B cell (primary cell): ENCODE measurements around the gene PALD1. TPM values are rescaled to one million over a fixed set of nuclear protein-coding genes. Genes with fewer than 3 reads are reported as not detected.

Source experiments
- ATAC-seq: fragments of 200-7000 bp; cut with Tn5 transposase; one replicate; pipeline ENCODE4 v1.10.0; 2021; ENCODE audit warnings: low read depth, mild to moderate bottlenecking, moderate number of reproducible peaks, moderate library complexity
- CTCF ChIA-PET: fragments of 350-600 bp; sonication (Branson Sonifier 250); formaldehyde crosslinking; loops from one replicate; lab custom pipeline; 2021; ENCODE audit warnings: antibody characterized with exemption, inconsistent platforms; lab: Charles Lee
- POLR2A ChIA-PET: fragments of 350-600 bp; sonication (Branson Sonifier 250); formaldehyde crosslinking; loops from one replicate; lab custom pipeline; 2021; ENCODE audit warnings: antibody characterized with exemption; lab: Charles Lee
- DNase-seq: peaks from one replicate; pipeline ENCODE4 v3.0.0; 2013
- H2AFZ ChIP-seq: 2 replicates; pipeline ENCODE4 v1.6.1; 2012; ENCODE audit warnings: mild to moderate bottlenecking, low read depth, low read length; ENCODE audit not compliant: insufficient read depth, poor library complexity, severe bottlenecking
- H3K27ac ChIP-seq, 2 donors: 1 replicate in 1 of 2; 2 replicates in 1 of 2; pipeline ENCODE4 v1.5.1; 2012 to 2013; ENCODE audit warnings: low read length in 2 of 2, mild to moderate bottlenecking in 2 of 2, moderate library complexity in 1 of 2
- H3K27me3 ChIP-seq, 4 experiments: fragments of 200-600 bp in 1 of 4; sonication (generic) in 1 of 4; replicated peaks in 1 of 4; 1 replicate in 2 of 4; 2 replicates in 2 of 4; pipeline versions ENCODE4 v1.6.1 to v1.7.0; 2013 to 2016; ENCODE audit warnings: low read length in 3 of 4, mild to moderate bottlenecking in 2 of 4, mixed read lengths in 1 of 4, moderate library complexity in 1 of 4; ENCODE audit not compliant: insufficient read depth in 4 of 4, control insufficient read depth in 3 of 4; ENCODE audit errors: control extremely low read depth in 1 of 4
- H3K36me3 ChIP-seq, 2 experiments: replicated peaks in 1 of 2; 1 replicate in 1 of 2; 2 replicates in 1 of 2; pipeline versions ENCODE4 v1.6.1 to v1.7.1; 2013; ENCODE audit warnings: low read length in 1 of 2; ENCODE audit not compliant: insufficient read depth in 2 of 2, control insufficient read depth in 1 of 2; ENCODE audit errors: control extremely low read depth in 1 of 2, extremely low read depth in 1 of 2
- H3K4me1 ChIP-seq, 2 donors: fragments of 200-600 bp in 1 of 2; sonication (generic) in 1 of 2; 1 replicate in 1 of 2; 2 replicates in 1 of 2; pipeline versions ENCODE4 v1.5.1 to v1.6.1; 2013 to 2017; ENCODE audit warnings: low read length in 2 of 2; ENCODE audit not compliant: control insufficient read depth in 2 of 2, insufficient read depth in 2 of 2
- H3K4me2 ChIP-seq: replicated peaks from 2 replicates; pipeline ENCODE3; 2012; ENCODE audit warnings: mild to moderate bottlenecking, low read depth, low read length; ENCODE audit not compliant: poor library complexity, severe bottlenecking
- H3K4me3 ChIP-seq, 5 experiments: fragments of 200-600 bp in 1 of 5; sonication (generic) in 1 of 5; 1 replicate in 3 of 5; 2 replicates in 2 of 5; pipeline versions ENCODE4 v1.5.1 to v1.7.0; 2011 to 2016; ENCODE audit warnings: low read length in 4 of 5, mild to moderate bottlenecking in 4 of 5, low read depth in 2 of 5, control low read depth in 1 of 5, moderate library complexity in 1 of 5; ENCODE audit not compliant: insufficient read depth in 1 of 5; ENCODE audit errors: control extremely low read depth in 1 of 5, extremely low read depth in 1 of 5
- H3K79me2 ChIP-seq: fragments of 200-600 bp; sonication (generic); one replicate; pipeline ENCODE4 v1.6.0; 2016; ENCODE audit warnings: low read length; ENCODE audit not compliant: control insufficient read depth, insufficient read depth
- H3K9ac ChIP-seq: fragments of 200-600 bp; sonication (generic); 2 replicates; pipeline ENCODE4 v1.6.1; 2017; ENCODE audit warnings: mild to moderate bottlenecking, low read length, moderate library complexity
- H3K9me3 ChIP-seq, 3 donors: one replicate each; pipeline versions ENCODE4 v1.6.1 to v1.7.1; 2013; ENCODE audit warnings: low read length in 2 of 3; ENCODE audit not compliant: control insufficient read depth in 2 of 3, insufficient read depth in 1 of 3; ENCODE audit errors: control extremely low read depth in 1 of 3
- H4K20me1 ChIP-seq: 2 replicates; pipeline ENCODE4 v1.6.0; 2012; ENCODE audit warnings: mild to moderate bottlenecking, low read length; ENCODE audit not compliant: insufficient read depth, control insufficient read depth, poor library complexity, severe bottlenecking
- H3K27ac Mint-ChIP-seq: one replicate; pipeline ENCODE4 v1.8.0; 2021; ENCODE audit warnings: mixed read lengths
- H3K27me3 Mint-ChIP-seq: one replicate; pipeline ENCODE4 v1.8.0; 2021; ENCODE audit warnings: mixed read lengths
- H3K4me1 Mint-ChIP-seq: one replicate; pipeline ENCODE4 v1.8.0; 2021; ENCODE audit warnings: mixed read lengths
- H3K4me3 Mint-ChIP-seq: one replicate; pipeline ENCODE4 v1.8.0; 2021; ENCODE audit warnings: mixed read lengths
- H3K9me3 Mint-ChIP-seq: one replicate; pipeline ENCODE4 v1.8.0; 2022; ENCODE audit warnings: mixed read lengths; ENCODE audit not compliant: insufficient read depth
- CTCF ChIP-seq: fragments of 200-600 bp; IDR thresholded peaks from one replicate; pipeline ENCODE4 v1.8.0; 2022; ENCODE audit warnings: antibody characterized with exemption, mild to moderate bottlenecking
- EZH2 ChIP-seq: IDR thresholded peaks from 2 replicates; pipeline ENCODE4 v1.6.1; 2012; ENCODE audit warnings: borderline replicate concordance, low read depth, mild to moderate bottlenecking, moderate library complexity, low read length; ENCODE audit not compliant: insufficient read depth, poor library complexity, severe bottlenecking
- WGBS: methylation state at CpG from one replicate; pipeline ENCODE4 v1.1.5; 2013; ENCODE audit warnings: missing lambda C conversion rate; ENCODE audit not compliant: insufficient coverage; 5-methylcytosine and 5-hydroxymethylcytosine counted together
- intact Hi-C: fragments of 100-400 bp; cut with micrococcal nuclease; formaldehyde crosslinking; loops from one replicate; pipeline ENCODE4 v1.10.0; 2022
- polyA plus RNA-seq: library from polyadenylated mRNA; depleted of rRNA; stranded (reverse); fragments of >200 nt; gene quantifications from 2 replicates; pipeline ENCODE4 v1.2.3, GENCODE V29; 2012
- total RNA-seq, 2 donors: library from RNA; stranded (reverse); fragments of 120-200 nt in 1 of 2; gene quantifications; 1 replicate in 1 of 2; 2 replicates in 1 of 2; pipeline versions ENCODE4 v1.2.3 to v1.2.4, GENCODE V29; 2013 to 2022

Gene PALD1
- total and polyA plus RNA-seq, 2 donors (not counting 1 experiment from before 2014, with no cell fraction given) = 2.2 to 2.8 TPM

- DNase-seq (no peak), ATAC-seq (no peak)
- Histone ChIP-seq H3K27me3 (no peaks in the 10 kb centered on the region), H3K9me3 (peaks cover 0 to 4% (median 0%) of the 10 kb centered on the region in 3 donors), H3K4me1 (peaks cover 58 to 62% of the 10 kb centered on the region in 2 donors), H3K4me3 (no peak overlapping the region), H3K27ac (peak overlapping the region in 1 of 2 donors; percentile 88), H3K36me3 (no peaks in the 10 kb centered on the region), H4K20me1 (no peaks in the 10 kb centered on the region), H3K9ac (no peak overlapping the region), H2AFZ (no peak overlapping the region), H3K79me2 (peaks cover 72% of the 10 kb centered on the region), H3K4me2 (no peak overlapping the region)
- 93% methylated on average over 3 of the region's 13 CpGs for WGBS
- TF ChIP-seq CTCF (no peak), EZH2 (no peak)
- Mint-ChIP-seq H3K27ac (peak overlapping the region; percentile 54), H3K9me3 (no peaks in the 10 kb centered on the region), H3K4me1 (peaks cover 71% of the 10 kb centered on the region), H3K4me3 (no peak overlapping the region), H3K27me3 (no peaks in the 10 kb centered on the region)
- intact Hi-C loops = loop anchor here (10.0 kb wide), 1 partner anchor 1338 kb away; no protein-coding TSS in a partner anchor
- POLR2A ChIA-PET = interaction anchor here (0.5 to 0.6 kb wide), 2 partner anchors 39 to 108 kb away, joined by 3 to 7 read pairs; no protein-coding TSS in a partner anchor
- CTCF ChIA-PET = interaction anchor here (1.2 to 3.2 kb wide), 5 partner anchors 17 to 42 kb away, joined by 3 to 11 read pairs (median 4); no protein-coding TSS in a partner anchor
Measured at GRCh38 chr10:70496341-70497119, 18.0 kb downstream of the PALD1 start.

GRCh38 chr10:70497120-70497545 lies 18.6 kb downstream of the PALD1 start:
- Mint-ChIP-seq H3K9me3 (no peaks in the 10 kb centered on the region), H3K27me3 (no peaks in the 10 kb centered on the region), H3K27ac (peak overlapping the region; percentile 10), H3K4me1 (peaks cover 65% of the 10 kb centered on the region), H3K4me3 (no peak overlapping the region)
- H4K20me1 ChIP-seq = no peaks in the 10 kb centered on the region
- no peaks in the 10 kb centered on the region for H3K36me3 ChIP-seq
- intact Hi-C loops = loop anchor here (10.0 kb wide), 1 partner anchor 1338 kb away; no protein-coding TSS in a partner anchor
- peaks cover 66% of the 10 kb centered on the region for H3K79me2 ChIP-seq
- DNase-seq (no peak), ATAC-seq (no peak)
- no peak overlapping the region for H3K9ac ChIP-seq
- ChIA-PET POLR2A (interaction anchor here (0.6 kb wide), 1 partner anchor 108 kb away, joined by 3 read pairs; no protein-coding TSS in a partner anchor), CTCF (interaction anchor here (1.3 kb wide), 1 partner anchor 35 kb away, joined by 4 read pairs; no protein-coding TSS in a partner anchor)
- H2AFZ ChIP-seq = no peak overlapping the region
- no peak overlapping the region for H3K27ac ChIP-seq
- no peak overlapping the region for H3K4me3 ChIP-seq
- H3K4me1 ChIP-seq = peaks cover 52 to 56% of the 10 kb centered on the region in 2 donors
- H3K4me2 ChIP-seq = no peak overlapping the region
- H3K9me3 ChIP-seq = peaks cover 0 to 4% (median 0%) of the 10 kb centered on the region in 3 donors
- no peak for TF ChIP-seq CTCF
- TF ChIP-seq EZH2 = no peak
- 97% methylated on average over 12 of the region's 13 CpGs for WGBS
- no peaks in the 10 kb centered on the region for H3K27me3 ChIP-seq
